22Rv1 (cell line): ENCODE measurements around the gene PRKCB.

Source experiments
- ZFX ChIP-seq: fragments of 450-650 bp; IDR thresholded peaks from 2 replicates; pipeline ENCODE4 v1.6.1; 2017; ENCODE audit warnings: antibody characterized with exemption, borderline replicate concordance
- TF ChIP-seq, protein P1 (sequence below): fragments of 450-650 bp; IDR thresholded peaks from 2 replicates; pipeline ENCODE4 v1.5.1; 2017; ENCODE audit warnings: mild to moderate bottlenecking

DNA sequence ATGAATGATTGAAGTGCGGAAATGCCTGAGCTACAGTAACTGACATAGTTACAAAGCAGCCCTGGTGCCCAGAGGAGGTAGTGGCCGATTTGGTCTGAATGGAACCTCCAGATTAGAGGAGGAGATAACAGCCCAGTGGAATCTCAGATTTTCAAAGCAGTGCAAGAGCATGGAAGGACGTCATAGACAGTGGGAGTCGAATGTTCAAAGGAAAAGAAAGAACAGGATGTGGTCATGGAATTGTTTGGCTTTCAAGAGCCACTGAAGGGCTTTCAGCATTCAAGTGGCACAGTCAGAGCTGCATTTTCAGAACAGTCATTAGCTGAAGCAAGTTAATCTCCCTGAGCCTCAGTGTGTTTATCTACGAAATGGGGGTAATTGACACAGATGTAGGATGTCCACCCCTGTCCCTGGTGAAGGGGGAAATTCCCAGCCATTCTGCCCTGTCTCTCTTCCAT, 315.7 kb downstream of the PRKCB start:
- TF ChIP-seq, protein P1, sequence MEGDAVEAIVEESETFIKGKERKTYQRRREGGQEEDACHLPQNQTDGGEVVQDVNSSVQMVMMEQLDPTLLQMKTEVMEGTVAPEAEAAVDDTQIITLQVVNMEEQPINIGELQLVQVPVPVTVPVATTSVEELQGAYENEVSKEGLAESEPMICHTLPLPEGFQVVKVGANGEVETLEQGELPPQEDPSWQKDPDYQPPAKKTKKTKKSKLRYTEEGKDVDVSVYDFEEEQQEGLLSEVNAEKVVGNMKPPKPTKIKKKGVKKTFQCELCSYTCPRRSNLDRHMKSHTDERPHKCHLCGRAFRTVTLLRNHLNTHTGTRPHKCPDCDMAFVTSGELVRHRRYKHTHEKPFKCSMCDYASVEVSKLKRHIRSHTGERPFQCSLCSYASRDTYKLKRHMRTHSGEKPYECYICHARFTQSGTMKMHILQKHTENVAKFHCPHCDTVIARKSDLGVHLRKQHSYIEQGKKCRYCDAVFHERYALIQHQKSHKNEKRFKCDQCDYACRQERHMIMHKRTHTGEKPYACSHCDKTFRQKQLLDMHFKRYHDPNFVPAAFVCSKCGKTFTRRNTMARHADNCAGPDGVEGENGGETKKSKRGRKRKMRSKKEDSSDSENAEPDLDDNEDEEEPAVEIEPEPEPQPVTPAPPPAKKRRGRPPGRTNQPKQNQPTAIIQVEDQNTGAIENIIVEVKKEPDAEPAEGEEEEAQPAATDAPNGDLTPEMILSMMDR: no peak
- TF ChIP-seq ZFX: no peak
